GM12878 (cell line): ENCODE results near the gene NSMCE1.

ENCODE experiments used
- FOXK2 ChIP-seq: fragments of 450-650 bp; IDR thresholded peaks from 2 replicates; pipeline ENCODE4 v1.6.1; 2017; ENCODE audit warnings: mild to moderate bottlenecking, moderate library complexity
- IKZF1 ChIP-seq: fragments of 450-650 bp; conservative IDR thresholded peaks from 2 replicates; pipeline ENCODE4 v1.6.1; 2017; ENCODE audit warnings: antibody characterized with exemption, mild to moderate bottlenecking
- MTA3 ChIP-seq: IDR thresholded peaks from 2 replicates; pipeline ENCODE4 v1.6.1; 2012; ENCODE audit warnings: low read length, inconsistent platforms, borderline replicate concordance
- NR2F1 ChIP-seq: fragments of 450-650 bp; conservative IDR thresholded peaks from 2 replicates; pipeline ENCODE4 v1.6.1; 2017; ENCODE audit warnings: mild to moderate bottlenecking
- PKNOX1 ChIP-seq: fragments of 450-650 bp; IDR thresholded peaks from 2 replicates; pipeline ENCODE4 v1.6.1; 2016; ENCODE audit warnings: mild to moderate bottlenecking
- POLR2A ChIP-seq: IDR thresholded peaks from 2 replicates; pipeline ENCODE4 v1.6.1; 2011; ENCODE audit warnings: low read depth, mild to moderate bottlenecking, low read length
- SMC3 ChIP-seq: IDR thresholded peaks from 2 replicates; pipeline ENCODE4 v1.6.1; 2011; ENCODE audit warnings: low read length, improper control_type of control experiment, borderline replicate concordance
- SPI1 ChIP-seq: IDR thresholded peaks from 2 replicates; pipeline ENCODE4 v1.6.1; 2011; ENCODE audit warnings: low read depth, mild to moderate bottlenecking, low read length, moderate library complexity, borderline replicate concordance; ENCODE audit not compliant: insufficient read depth
- ZNF24 ChIP-seq: fragments of 450-650 bp; IDR thresholded peaks from 2 replicates; pipeline ENCODE4 v1.6.1; 2017; ENCODE audit warnings: antibody characterized with exemption, mild to moderate bottlenecking
- TF ChIP-seq, protein P1 (sequence below), 3 experiments: IDR thresholded peaks in 2 of 3; conservative IDR thresholded peaks in 1 of 3; 2 replicates each; pipeline ENCODE4 v1.5.1; 2011; ENCODE audit warnings: low read depth in 3 of 3, low read length in 3 of 3, mild to moderate bottlenecking in 3 of 3, control low read depth in 2 of 3, moderate library complexity in 2 of 3, inconsistent platforms in 1 of 3, mixed read lengths in 1 of 3; ENCODE audit not compliant: control insufficient read depth in 2 of 3, insufficient read depth in 1 of 3; ENCODE audit errors: extremely low read depth in 1 of 3
- TF ChIP-seq, protein P2 (sequence below): IDR thresholded peaks from 2 replicates; pipeline ENCODE4 v1.6.1; 2012; ENCODE audit warnings: low read depth, low read length, improper control_type of control experiment

- TF ChIP-seq, protein P1, sequence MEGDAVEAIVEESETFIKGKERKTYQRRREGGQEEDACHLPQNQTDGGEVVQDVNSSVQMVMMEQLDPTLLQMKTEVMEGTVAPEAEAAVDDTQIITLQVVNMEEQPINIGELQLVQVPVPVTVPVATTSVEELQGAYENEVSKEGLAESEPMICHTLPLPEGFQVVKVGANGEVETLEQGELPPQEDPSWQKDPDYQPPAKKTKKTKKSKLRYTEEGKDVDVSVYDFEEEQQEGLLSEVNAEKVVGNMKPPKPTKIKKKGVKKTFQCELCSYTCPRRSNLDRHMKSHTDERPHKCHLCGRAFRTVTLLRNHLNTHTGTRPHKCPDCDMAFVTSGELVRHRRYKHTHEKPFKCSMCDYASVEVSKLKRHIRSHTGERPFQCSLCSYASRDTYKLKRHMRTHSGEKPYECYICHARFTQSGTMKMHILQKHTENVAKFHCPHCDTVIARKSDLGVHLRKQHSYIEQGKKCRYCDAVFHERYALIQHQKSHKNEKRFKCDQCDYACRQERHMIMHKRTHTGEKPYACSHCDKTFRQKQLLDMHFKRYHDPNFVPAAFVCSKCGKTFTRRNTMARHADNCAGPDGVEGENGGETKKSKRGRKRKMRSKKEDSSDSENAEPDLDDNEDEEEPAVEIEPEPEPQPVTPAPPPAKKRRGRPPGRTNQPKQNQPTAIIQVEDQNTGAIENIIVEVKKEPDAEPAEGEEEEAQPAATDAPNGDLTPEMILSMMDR (IDR thresholded peaks at IDR 0.05 in 2 of 3, conservative IDR thresholded peaks at IDR 0.05 in 1 of 3; ENCODE audit: control insufficient read depth in 2 of 3, extremely low read depth in 1 of 3, insufficient read depth in 1 of 3, low read depth in 3 of 3, low read length in 3 of 3) = no peak
- TF ChIP-seq SMC3 (no peak), FOXK2 (peak; percentile 37; the same call in 1 of the 2 replicates), IKZF1 (peak; percentile 85), NR2F1 (no peak), POLR2A (no peak), ZNF24 (no peak), PKNOX1 (peak; percentile 88), MTA3 (no peak), SPI1 (peak; percentile 99)
- TF ChIP-seq, protein P2, sequence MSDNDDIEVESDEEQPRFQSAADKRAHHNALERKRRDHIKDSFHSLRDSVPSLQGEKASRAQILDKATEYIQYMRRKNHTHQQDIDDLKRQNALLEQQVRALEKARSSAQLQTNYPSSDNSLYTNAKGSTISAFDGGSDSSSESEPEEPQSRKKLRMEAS = no peak
Observed at GRCh38 chr16:27199736-27200135, 68.8 kb downstream of the NSMCE1 start.
